H1 (cell line): ENCODE measurements around the gene MEGF9. TPM values are rescaled to one million over a fixed set of nuclear protein-coding genes. Genes with fewer than 3 reads are reported as not detected.
"Not testable (repeated sequence)": the region's sequence is repeated elsewhere in the genome, so short reads cannot be mapped to it uniquely, and the experiment has no call there.

Experiments used
- CTCF ChIA-PET: fragments of 300-600 bp; sonication (Branson Sonifier 250); formaldehyde crosslinking; loops from one replicate; lab custom pipeline; 2021; ENCODE audit not compliant: partially characterized antibody; lab: Charles Lee
- POLR2A ChIA-PET: fragments of 300-600 bp; sonication (Branson Sonifier 250); formaldehyde crosslinking; loops from one replicate; lab custom pipeline; 2021; ENCODE audit warnings: inconsistent platforms; ENCODE audit not compliant: partially characterized antibody; lab: Charles Lee
- DNase-seq, 2 experiments: peaks; one replicate each; pipeline versions ENCODE4 v3.0.0 to v3.0.0-alpha.2; 2010 to 2022; ENCODE audit warnings: low spot score in 2 of 2, low read depth in 1 of 2, mixed read lengths in 1 of 2
- FAIRE-seq: peaks from 2 replicates; lab custom pipeline; 2011; peaks lifted over from hg19 to GRCh38; lab: Jason Lieb, UNC
- H2AFZ ChIP-seq: 2 replicates; pipeline ENCODE4 v1.8.1; 2012; ENCODE audit warnings: low read length, inconsistent platforms
- H2AK5ac ChIP-seq: 2 replicates; pipeline ENCODE4 v1.6.1; 2013; ENCODE audit warnings: low read depth, low read length
- H2BK120ac ChIP-seq: replicated peaks from 2 replicates; pipeline ENCODE3; 2013; ENCODE audit warnings: low read depth, low read length, inconsistent platforms
- H2BK12ac ChIP-seq: 2 replicates; pipeline ENCODE4 v1.6.1; 2013; ENCODE audit warnings: low read depth, low read length
- H2BK15ac ChIP-seq: 2 replicates; pipeline ENCODE4 v1.6.1; 2013; ENCODE audit warnings: low read length
- H2BK20ac ChIP-seq: 2 replicates; pipeline ENCODE4 v1.6.1; 2013; ENCODE audit warnings: low read length
- H2BK5ac ChIP-seq: 2 replicates; pipeline ENCODE4 v1.6.1; 2013; ENCODE audit warnings: low read depth, low read length
- H3K14ac ChIP-seq: 2 replicates; pipeline ENCODE4 v1.6.1; 2013; ENCODE audit warnings: inconsistent platforms; ENCODE audit not compliant: insufficient read length
- H3K18ac ChIP-seq: 2 replicates; pipeline ENCODE4 v1.6.1; 2013; ENCODE audit warnings: low read length; ENCODE audit errors: extremely low read depth
- H3K23ac ChIP-seq: 2 replicates; pipeline ENCODE4 v1.6.1; 2013; ENCODE audit warnings: inconsistent platforms; ENCODE audit not compliant: insufficient read length
- H3K23me2 ChIP-seq: 2 replicates; pipeline ENCODE4 v1.6.1; 2013; ENCODE audit warnings: low read depth, low read length
- H3K27ac ChIP-seq: 2 replicates; pipeline ENCODE4 v1.6.1; 2011; ENCODE audit warnings: low read depth, low read length, inconsistent platforms
- H3K27me3 ChIP-seq, 4 experiments: replicated peaks in 1 of 4; 1 replicate in 1 of 4; 2 replicates in 3 of 4; pipeline versions ENCODE4 v1.6.1 to v1.8.1; 2011 to 2013; ENCODE audit warnings: low read length in 3 of 4, mild to moderate bottlenecking in 3 of 4, inconsistent platforms in 2 of 4, mixed read lengths in 2 of 4, moderate library complexity in 1 of 4; ENCODE audit not compliant: control insufficient read depth in 3 of 4, insufficient read depth in 3 of 4; ENCODE audit errors: extremely low read depth in 1 of 4
- H3K36me3 ChIP-seq, 4 experiments: 2 replicates each; pipeline versions ENCODE4 v1.6.1 to v1.8.1; 2011 to 2013; ENCODE audit warnings: mild to moderate bottlenecking in 4 of 4, low read length in 3 of 4, moderate library complexity in 2 of 4, control low read depth in 1 of 4, inconsistent platforms in 1 of 4; ENCODE audit not compliant: insufficient read depth in 4 of 4, control insufficient read depth in 2 of 4
- H3K4ac ChIP-seq: replicated peaks from 2 replicates; pipeline ENCODE3; 2013; ENCODE audit warnings: low read length, low read depth, mixed read lengths, inconsistent platforms; ENCODE audit not compliant: insufficient read length
- H3K4me1 ChIP-seq, 4 experiments: replicated peaks in 1 of 4; 1 replicate in 1 of 4; 2 replicates in 3 of 4; pipeline versions ENCODE4 v1.6.1 to v1.8.1; 2011 to 2013; ENCODE audit warnings: low read length in 3 of 4, inconsistent platforms in 2 of 4, mixed read lengths in 1 of 4; ENCODE audit not compliant: insufficient read depth in 4 of 4, control insufficient read depth in 3 of 4
- H3K4me2 ChIP-seq, 2 experiments: 2 replicates each; pipeline versions ENCODE4 v1.6.1 to v1.8.1; 2011 to 2013; ENCODE audit warnings: low read depth in 2 of 2, low read length in 2 of 2, control low read depth in 1 of 2, inconsistent platforms in 1 of 2, mild to moderate bottlenecking in 1 of 2; ENCODE audit not compliant: insufficient read depth in 1 of 2
- H3K4me3 ChIP-seq, 4 experiments: fragments of 200-600, 300-600 bp in 1 of 4; sonication (generic), shearing (Covaris generic), sonication (Bioruptor Twin) in 1 of 4; 2 replicates each; pipeline versions ENCODE4 v1.5.1 to v1.8.1; 2011 to 2016; ENCODE audit warnings: low read length in 4 of 4, low read depth in 3 of 4, control low read depth in 2 of 4, inconsistent platforms in 2 of 4, mild to moderate bottlenecking in 2 of 4, mixed read lengths in 1 of 4, moderate library complexity in 1 of 4; ENCODE audit not compliant: insufficient read depth in 2 of 4; ENCODE audit errors: extremely low read depth in 1 of 4
- H3K56ac ChIP-seq: replicated peaks from 2 replicates; pipeline ENCODE3; 2013; ENCODE audit warnings: low read depth, mild to moderate bottlenecking, mixed read lengths, low read length, inconsistent platforms; ENCODE audit not compliant: insufficient read length
- H3K79me1 ChIP-seq: 2 replicates; pipeline ENCODE4 v1.6.1; 2013; ENCODE audit warnings: low read depth, low read length, control low read depth
- H3K79me2 ChIP-seq, 2 experiments: 2 replicates each; pipeline versions ENCODE4 v1.6.1 to v1.8.1; 2012 to 2013; ENCODE audit warnings: low read length in 2 of 2, mild to moderate bottlenecking in 2 of 2, inconsistent platforms in 1 of 2; ENCODE audit not compliant: insufficient read depth in 2 of 2, control insufficient read depth in 1 of 2
- H3K9ac ChIP-seq, 4 experiments: replicated peaks in 1 of 4; 1 replicate in 1 of 4; 2 replicates in 3 of 4; pipeline versions ENCODE4 v1.6.1 to v1.8.1; 2011 to 2013; ENCODE audit warnings: low read depth in 3 of 4, low read length in 3 of 4, control low read depth in 2 of 4, mild to moderate bottlenecking in 2 of 4, moderate library complexity in 2 of 4, inconsistent platforms in 1 of 4; ENCODE audit errors: extremely low read depth in 1 of 4
- H3K9me3 ChIP-seq, 2 experiments: 2 replicates each; pipeline versions ENCODE4 v1.6.1 to v1.8.1; 2012 to 2013; ENCODE audit warnings: mild to moderate bottlenecking in 2 of 2, moderate library complexity in 2 of 2, control low read depth in 1 of 2, inconsistent platforms in 1 of 2, low read depth in 1 of 2, low read length in 1 of 2, mixed read lengths in 1 of 2; ENCODE audit not compliant: insufficient read depth in 2 of 2
- H4K20me1 ChIP-seq, 2 experiments: replicated peaks in 1 of 2; 2 replicates each; pipeline versions ENCODE3 to v1.8.1; 2011 to 2013; ENCODE audit warnings: inconsistent platforms in 2 of 2, low read length in 2 of 2, mild to moderate bottlenecking in 1 of 2; ENCODE audit not compliant: insufficient read depth in 2 of 2, control insufficient read depth in 1 of 2
- H4K5ac ChIP-seq: 2 replicates; pipeline ENCODE4 v1.6.1; 2013; ENCODE audit warnings: low read length, low read depth, mixed read lengths, inconsistent platforms; ENCODE audit not compliant: insufficient read length
- H4K8ac ChIP-seq: 2 replicates; pipeline ENCODE4 v1.8.0; 2013; ENCODE audit warnings: mild to moderate bottlenecking, moderate library complexity, low read length, inconsistent platforms; ENCODE audit not compliant: insufficient read depth; ENCODE audit errors: extremely low read depth
- H4K91ac ChIP-seq: replicated peaks from 2 replicates; pipeline ENCODE3; 2013; ENCODE audit warnings: low read length, mixed read lengths, inconsistent platforms; ENCODE audit not compliant: insufficient read length
- WGBS, 2 experiments: shearing (Covaris generic) in 1 of 2; methylation state at CpG; one replicate each; pipeline versions ENCODE4 v1.1.6 to v1.1.7; 2013 to 2015; ENCODE audit warnings: low lambda C conversion rate in 2 of 2, mixed read lengths in 2 of 2, inconsistent platforms in 1 of 2, low coverage in 1 of 2, missing lambda C conversion rate in 1 of 2; ENCODE audit not compliant: insufficient replicate concordance in 2 of 2, insufficient coverage in 1 of 2, insufficient read length in 1 of 2; ENCODE audit errors: extremely low coverage in 1 of 2, missing lambda C conversion rate in 1 of 2; 5-methylcytosine and 5-hydroxymethylcytosine counted together
- polyA plus RNA-seq, 7 experiments: library from polyadenylated mRNA; depleted of rRNA in 3 of 7; stranded (reverse) in 5 of 7; unstranded in 2 of 7; fragments of >200 nt in 5 of 7; fragments of 200-250 nt in 2 of 7; gene quantifications; 1 replicate in 5 of 7; 2 replicates in 1 of 7; 4 replicates in 1 of 7; pipeline versions ENCODE4 v1.2.1 to v1.2.3, GENCODE V29; 2011 to 2013; ENCODE audit warnings: missing spikeins in 2 of 7, mixed read lengths in 2 of 7
- total RNA-seq: library from RNA; stranded (reverse); fragmentation: NEBNext Ultra II Directional; extraction: Animal tissue kit (Norgen Biotek cat#: 25700); gene quantifications from 2 replicates; pipeline ENCODE4 v1.2.1, GENCODE V29; 2021

MEGF9 gene
- total and polyA plus RNA-seq, 2 of the 8 experiments (the other 6 are each of a cell fraction or from before 2014, with no cell fraction given) = 0.45 to 1.8 TPM

DNA sequence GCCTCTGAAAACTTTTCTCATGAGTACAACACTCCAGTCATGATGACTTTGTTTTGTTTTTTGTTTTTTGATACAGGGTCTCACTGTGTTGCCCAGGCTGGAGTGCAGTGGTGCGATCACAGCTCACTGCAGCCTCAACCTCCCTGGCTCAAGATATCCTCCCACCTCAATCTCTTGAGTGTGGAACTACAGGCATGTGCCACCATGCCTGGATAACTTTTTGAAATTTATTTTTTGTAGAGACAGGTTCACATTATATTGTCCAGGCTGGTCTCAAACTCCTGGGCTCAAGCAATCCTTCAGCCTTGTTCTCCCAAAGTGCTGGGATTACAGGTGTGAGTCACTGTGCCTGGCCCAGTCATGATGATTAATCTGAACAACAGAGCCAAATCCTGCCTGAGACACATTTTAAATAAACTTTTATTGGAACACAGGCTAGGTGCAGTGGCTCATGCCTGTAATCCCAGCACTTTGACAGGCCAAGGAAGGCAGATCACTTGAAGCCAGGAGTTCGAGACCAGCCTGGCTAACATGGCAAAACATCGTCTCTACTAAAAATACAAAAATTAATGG, 85.3 kb downstream of the MEGF9 start:
- H2BK15ac ChIP-seq, H3K9ac ChIP-seq, H3K36me3 ChIP-seq, H4K8ac ChIP-seq, H2BK20ac ChIP-seq, H4K91ac ChIP-seq, H3K4me1 ChIP-seq, H3K18ac ChIP-seq, H2AFZ ChIP-seq, H3K4me3 ChIP-seq, H3K4me2 ChIP-seq, H3K14ac ChIP-seq, H3K56ac ChIP-seq, POLR2A ChIA-PET, H4K5ac ChIP-seq, H3K79me1 ChIP-seq, H2BK5ac ChIP-seq, H3K23me2 ChIP-seq, H3K27me3 ChIP-seq, H2AK5ac ChIP-seq, H2BK120ac ChIP-seq, FAIRE-seq, DNase-seq, H3K79me2 ChIP-seq, H3K9me3 ChIP-seq, H3K4ac ChIP-seq, H3K23ac ChIP-seq, H2BK12ac ChIP-seq, H4K20me1 ChIP-seq, H3K27ac ChIP-seq: not testable (repeated sequence)
- WGBS, 2 experiments = 86% methylated on average over 3 of the region's 3 CpGs; no CpG with 5 or more reads in 1 of the 2 experiments
- CTCF ChIA-PET = interaction anchor here (1.0 to 2.6 kb wide), 3 partner anchors 10 to 13 kb away, joined by 4 to 5 read pairs (median 5); no protein-coding TSS in a partner anchor
